GM18870 (cell line): ENCODE data around the gene EGF.
"Not testable (repeated sequence)": the region's sequence is repeated elsewhere in the genome, so short reads cannot be mapped to it uniquely, and the experiment has no call there.

Source experiments
- ATAC-seq: cut with Tn5 transposase; IDR thresholded peaks from one replicate; pipeline ENCODE4 v1.9.1; 2021; ENCODE audit warnings: moderate library complexity; ENCODE audit not compliant: unreplicated experiment

Gene EGF

DNA sequence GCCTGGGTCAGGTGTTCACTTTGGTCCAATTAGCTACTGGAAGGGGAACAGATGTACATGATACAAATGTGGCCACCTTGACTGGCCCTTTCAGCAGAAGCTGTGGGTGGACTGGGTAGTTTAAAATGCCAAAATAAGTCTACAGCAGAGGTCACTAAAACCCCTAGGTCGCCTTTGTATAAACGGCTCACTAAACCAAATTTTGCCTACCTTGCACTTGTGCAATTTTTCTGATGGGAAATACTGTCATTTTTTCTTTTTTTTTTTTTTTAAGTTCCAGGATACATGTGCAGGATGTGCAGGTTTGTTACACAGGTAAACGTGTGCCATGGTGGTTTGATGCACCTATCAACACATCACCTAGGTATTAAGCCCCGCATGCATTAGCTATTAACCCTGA lies 109.8 kb downstream of the EGF start:
- ATAC-seq: no peak

DNA sequence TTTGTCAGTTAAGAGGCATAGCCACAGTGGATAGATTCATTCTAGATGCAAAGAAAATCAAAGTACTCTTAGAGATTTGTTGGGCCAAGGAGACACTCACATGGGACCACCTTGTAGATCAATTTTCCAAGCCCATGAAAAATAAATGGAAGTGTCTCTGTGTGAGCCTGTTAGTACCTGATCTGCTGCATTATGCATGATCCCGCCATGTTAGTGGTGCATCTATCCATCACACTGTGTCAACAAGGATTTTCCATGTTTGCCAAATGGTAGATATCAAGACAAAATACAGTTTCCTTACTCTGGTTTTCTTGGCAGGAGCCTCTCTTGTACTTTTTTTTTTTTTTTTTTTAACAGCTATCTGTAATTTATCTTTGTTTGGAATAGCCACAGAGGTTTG lies 112.4 kb downstream of the EGF start:
- ATAC-seq: no peak

DNA sequence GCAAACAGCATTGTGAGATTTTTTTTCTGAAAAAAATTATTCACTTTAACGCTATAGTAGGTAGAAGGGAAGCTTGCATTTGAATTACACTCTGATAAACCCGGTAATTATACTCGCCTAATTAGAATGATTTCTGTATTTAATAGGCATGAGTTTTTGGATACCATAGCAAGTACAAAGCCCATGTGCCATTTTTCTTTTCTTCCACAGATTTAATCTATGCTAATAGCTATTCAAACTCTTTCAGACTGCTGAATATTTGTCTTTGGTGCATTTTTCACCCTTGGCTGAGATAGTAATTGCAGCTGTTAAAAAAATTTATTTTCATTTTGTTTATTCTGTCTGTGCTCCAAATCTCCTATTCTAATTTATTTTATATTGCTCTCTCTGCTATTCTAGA lies 113.0 kb downstream of the EGF start:
- ATAC-seq: no peak

DNA sequence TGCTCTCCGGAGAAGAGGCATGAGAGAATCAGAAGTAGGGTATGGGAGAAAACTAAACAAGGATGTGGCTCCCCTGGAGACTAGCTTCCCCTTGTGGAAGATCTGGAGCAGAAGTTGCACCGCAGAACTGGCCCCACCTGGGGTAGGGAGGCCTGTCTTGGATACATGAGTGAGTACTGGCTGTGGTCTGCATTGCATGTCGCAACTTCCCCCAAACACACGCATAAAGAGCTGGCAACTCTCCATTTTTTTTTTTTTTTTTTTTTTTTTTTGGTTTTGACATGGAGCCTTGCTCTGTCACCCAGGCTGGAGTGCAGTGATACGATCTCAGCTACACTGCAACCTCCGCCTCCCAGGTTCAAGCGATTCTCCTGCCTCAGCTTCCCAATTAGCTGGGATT lies 119.9 kb downstream of the EGF start:
- no peak for ATAC-seq

DNA sequence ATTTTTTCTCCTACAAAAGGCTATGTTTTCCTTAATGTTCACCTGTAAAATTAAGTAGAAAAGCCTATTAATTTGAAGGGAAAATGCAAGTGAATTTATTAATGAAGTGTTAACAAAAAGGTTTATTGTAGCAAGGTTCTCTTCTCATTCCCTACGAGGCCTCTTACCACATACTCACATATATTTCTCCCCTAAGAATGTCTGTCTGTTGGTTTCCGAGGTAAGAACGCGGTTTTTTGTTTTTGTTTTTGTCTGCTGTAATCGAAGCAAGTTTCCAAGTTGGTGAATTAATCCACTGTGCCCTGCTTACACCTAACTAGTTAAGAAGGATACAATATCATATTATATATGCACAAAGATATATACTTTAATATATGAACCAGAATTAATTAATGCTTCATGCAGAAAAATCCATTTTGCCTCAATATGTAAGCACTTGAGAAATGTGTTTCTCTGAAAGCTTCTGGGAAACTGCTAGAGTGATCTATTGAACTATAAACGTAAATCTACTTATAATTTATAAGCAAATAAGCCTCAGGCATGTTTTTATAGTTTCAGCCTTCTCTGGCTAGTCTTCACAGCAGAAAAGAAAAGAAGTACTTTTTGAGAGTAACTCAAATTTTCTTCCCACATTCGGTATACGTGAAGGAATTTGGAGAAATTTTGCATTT lies 120.8 kb downstream of the EGF start:
- ATAC-seq: peak; percentile 17

DNA sequence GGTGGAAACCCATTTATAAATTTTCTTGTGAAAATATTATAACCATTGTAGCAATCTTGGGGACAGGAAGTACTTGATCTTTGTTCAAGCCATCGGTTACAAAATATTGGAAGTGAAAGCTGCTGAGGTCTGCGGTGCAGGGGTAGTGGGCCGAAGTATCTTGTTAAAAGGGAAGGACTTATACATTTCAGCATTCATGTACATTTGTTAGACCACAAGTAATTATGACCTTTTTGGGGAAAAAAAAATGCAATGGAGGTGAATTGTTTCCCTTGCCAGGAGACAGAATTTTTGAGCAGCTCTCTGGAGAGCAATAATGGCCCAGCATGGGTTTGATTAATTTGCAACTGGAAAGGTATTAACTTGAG lies 121.3 kb downstream of the EGF start:
- peak; percentile 99 for ATAC-seq

DNA sequence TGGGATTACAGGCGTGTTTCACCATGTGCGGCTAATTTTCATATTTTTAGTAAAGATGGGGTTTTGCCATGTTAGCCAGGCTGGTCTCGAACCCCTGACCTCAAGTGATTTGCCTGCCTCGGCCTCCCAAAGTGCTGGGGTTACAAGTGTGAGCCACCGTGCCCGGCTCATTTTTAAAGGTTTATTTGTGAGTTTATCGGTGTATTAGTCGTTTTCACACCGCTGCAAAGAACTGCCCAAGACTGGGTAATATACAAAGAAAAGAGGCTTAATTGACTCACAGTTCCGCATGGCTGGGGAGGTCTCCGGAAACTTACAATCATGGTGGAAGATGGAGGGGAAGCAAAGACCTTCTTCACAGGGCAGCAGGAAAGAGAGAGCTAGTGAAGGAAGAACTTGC lies 126.5 kb downstream of the EGF start:
- not testable (repeated sequence) for ATAC-seq

DNA sequence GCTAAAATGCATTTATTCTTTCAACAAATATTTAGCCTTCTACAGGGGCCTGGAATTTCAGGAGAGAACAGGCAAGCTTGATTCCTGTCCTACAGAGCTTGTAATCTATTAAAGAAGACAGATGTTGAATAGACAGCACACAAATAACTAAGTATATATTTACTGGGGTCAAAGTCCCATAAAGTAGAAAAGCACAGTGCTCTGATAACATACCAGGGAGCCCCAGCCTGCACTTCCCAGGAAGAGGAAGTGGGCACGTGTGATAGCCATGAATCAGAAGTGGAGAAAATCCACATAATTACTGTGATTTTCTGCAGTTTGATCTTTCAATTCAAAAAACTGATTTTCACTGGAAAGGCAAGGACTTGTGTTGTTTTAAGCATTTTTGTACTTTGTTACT lies 129.1 kb downstream of the EGF start:
- no peak for ATAC-seq

DNA sequence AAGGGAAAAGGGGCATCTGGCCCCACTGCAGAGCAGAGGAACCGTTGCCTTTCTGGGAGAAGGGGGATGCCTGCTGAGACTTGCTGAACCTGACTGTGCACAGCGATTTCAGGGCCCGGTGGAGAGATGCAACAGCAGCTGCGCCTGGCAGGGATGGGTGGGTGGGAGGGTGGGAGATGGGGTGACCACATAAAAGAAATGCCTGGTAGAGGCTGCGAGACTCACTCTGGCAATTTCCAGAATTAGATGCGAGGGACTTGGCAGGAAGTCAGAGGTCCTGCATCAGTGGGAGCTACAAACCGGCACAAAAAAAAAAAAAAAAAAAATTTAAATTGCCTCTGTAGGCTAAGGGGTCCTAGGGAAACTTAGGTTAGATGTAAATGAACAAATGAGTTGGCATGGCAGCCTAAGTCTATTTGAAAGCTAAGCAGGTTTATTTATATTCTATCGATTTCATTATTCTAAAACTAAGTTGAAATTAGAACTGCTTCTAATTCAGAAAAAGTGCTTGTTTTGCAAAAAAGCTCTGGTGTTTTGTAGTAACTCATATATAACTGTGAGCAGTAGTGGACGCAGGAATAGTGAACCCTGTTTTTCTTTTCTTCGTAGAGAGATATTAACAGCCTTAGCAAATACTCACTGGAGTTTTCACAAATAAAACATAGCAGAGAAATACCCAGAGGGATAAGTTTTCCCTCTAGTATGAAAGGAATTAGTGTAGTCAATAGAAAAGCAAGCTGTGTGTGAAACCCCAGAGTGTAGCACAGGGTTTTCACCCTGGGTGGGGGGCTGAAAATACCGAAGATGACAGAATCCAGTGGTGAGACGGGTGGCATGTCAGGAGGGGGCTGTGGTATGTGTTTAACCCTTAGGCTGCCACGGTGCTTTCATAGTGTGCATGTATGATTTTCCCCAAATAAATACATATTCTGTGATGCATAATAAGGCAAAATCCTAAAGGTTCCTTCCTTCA lies 130.1 kb downstream of the EGF start:
- no peak for ATAC-seq

DNA sequence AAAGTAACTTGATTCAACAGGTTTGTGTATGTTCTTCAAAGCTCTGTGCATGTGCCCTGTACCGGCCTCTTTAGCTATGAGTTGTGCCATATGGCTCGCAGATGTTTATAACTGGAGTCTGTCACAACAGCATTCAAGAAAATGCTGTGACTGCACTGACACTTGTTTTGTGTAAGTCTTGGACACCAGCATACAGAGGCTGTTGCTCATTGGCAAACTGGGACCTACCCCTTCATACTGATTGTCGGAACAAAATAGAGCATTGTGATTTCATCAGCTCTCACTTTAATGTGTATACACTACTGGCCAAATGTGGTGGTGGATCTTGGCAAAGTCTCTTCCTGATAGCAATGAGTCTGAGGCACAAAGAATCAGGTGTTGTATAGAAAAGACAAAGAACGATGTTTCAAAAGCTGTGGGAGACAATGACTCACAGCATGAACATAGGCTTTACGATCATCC lies 133.9 kb downstream of the EGF start:
- no peak for ATAC-seq

DNA sequence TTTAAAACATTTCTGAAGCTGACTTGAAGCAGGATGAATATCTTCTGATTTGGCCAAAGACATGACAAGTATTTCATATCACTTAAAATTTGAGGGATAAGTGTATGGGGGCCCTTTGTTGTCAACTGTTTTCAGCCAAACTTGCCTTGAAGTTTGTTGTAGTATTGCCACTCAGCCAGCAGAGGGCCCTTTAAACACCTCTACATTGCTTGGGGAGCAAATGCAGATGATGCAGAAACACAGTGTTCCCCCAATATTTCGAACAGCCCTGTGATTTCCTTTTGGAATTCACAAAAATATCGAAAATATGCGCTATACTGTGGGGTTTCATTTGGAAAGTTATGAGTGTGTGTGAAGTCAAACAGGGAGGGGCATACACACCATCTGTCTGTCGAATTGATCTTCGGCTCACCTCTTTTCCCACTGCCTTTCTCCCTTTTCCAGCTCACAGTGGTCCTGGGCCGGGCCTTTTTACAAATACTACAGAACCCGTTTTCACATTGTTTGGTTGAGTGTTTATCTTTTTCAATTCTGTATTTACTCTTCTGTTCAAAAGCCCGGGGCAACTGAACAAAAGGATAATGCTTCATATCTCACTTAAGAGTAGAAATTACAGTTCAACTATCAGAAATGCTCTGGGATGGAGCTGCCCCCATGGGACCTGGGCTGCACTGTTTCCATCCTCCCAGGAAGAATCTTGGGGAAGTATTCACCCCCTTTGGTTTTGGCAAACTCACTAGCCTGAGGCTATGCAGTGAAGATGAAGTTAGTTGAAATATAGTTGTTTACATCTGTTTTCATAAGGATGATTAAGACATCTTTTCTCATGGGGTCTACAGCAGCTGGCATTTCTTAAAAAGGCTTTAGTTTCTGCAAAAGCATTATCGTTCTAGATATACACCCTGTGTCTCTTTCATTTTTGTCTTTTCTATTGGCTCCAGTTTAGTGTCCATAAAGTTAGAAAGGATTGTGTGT lies 137.6 kb downstream of the EGF start:
- no peak for ATAC-seq

DNA sequence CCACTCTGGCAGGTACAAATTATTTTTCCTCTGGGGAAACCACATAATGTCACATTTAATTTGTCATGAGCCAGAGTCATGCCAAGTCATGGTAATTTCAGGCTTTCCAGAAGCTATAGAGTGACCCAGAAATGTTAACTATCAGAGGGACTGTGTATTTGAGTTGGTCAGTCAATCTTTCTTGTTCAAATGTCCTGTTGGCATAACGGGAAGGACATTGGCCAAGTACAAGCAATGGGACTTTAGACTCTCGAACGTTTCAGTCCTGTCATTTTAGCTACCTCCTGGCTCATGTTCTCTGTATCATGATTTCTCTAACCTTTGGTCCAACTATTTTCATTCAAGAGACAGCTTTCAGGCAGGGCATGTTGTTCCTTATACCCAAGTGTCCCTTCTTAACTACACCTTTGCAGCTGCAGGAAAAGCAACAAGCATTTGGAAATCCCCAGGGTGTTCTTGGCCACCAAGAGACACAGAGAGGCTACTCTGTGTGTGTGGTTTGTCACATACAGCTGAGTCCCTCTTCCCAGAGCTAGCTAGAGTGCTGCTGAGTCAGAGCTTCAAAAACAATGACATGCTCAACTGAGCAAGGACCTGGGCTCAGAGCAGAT lies 142.6 kb downstream of the EGF start:
- ATAC-seq: peak; percentile 79

DNA sequence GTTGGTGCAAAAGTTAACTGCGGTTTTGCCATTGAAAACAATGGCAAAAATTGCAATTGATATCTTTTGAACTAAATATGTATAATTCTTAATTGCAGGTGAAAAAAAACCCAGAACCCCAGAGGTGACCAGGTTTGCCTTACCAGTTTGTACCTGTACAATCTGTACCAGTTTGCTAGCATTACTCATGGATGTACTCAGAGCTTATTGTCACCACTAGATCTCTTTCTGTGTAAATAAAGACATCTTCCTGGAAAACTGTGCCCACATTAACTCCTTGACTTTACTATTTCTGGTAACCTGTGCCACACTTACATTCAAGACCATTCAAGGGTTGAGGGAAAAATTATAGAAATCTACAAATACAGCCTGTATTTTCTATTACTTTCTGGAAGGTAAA lies 146.0 kb downstream of the EGF start:
- ATAC-seq: no peak

DNA sequence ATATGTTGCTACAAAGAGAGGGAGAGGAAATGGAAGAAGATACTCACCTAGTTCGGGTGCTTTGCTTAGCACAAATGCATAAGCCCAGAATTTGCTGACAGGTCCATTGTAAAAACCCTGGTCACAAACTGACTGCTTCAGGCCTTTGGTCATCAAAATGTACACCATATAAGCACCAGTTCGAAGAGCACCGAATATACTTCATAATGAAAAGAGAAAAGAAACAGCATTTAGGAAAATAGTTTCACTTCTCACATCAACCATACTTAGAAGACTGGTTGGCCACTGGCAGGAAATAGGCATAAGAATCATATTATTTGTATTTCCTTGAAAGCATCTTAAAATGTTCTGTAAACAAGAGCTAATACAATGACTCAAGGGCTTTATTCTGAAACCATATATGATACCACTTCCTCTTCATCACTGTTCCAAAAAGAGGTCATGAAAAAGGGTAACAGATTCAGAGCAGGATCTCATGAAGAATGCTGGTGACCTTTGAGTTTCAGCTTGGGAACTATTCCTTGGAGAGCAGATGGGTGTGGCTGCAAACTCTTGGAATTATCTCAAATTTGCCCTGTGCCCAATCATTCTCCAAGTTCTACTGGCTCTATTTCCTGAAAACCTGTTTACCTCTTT lies 147.0 kb downstream of the EGF start:
- ATAC-seq: peak; percentile 83

DNA sequence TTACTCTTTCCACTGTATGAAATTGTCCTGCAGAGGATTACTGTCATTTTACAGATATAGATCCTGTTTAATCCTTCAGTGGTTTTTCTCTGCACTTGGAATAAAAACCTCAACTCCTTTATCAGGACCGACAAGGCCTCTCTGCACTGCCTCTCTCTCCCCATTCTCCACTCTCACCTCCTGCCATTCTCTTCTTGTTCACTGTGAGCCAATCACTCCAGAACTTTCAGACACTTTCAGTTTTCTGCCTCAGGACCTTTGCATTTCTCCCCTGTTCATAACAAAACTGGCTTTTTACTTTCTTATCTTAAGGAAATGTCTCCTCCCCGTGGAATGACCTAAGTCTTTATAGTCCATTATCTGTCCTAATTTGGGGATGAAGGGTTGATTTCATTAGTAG lies 148.4 kb downstream of the EGF start:
- ATAC-seq: no peak
